ENCODE results near the gene CYP46A1. TPM values are rescaled to one million over a fixed set of nuclear protein-coding genes. Genes with fewer than 3 reads are reported as not detected.

The CYP46A1 gene
- total and polyA plus RNA-seq, 4 donors = 0.14 to 0.92 (median 0.48) TPM

DNA sequence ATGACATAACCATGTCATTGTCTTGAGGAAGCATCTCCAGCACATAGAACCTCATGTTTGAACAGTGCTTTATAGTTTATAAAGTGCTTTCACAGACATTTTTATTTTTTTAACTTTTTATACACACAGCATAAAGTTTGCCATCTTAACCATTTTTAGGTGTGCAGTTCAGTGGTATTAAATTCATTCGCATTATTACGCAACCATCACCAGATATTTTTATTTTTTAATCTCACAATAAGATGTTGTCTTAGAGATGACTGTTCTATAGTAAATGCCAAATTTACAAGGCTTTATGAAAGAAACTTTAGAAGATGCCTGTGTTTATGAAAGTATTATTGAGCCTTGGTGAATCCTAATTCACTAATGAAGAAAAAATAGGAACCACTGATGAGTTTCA, 19.9 kb downstream of the CYP46A1 start:
- WGBS = 98% methylated on average over 2 of the region's 2 CpGs
- Histone ChIP-seq H3K36me3 (ENCODE audit: control insufficient read depth in 4 of 4, insufficient read depth in 3 of 4, low read depth in 1 of 4, low read length in 3 of 4) (peaks cover 0 to 3% (median under 1%) of the 10 kb centered on the region in 4 donors), H3K4me3 (ENCODE audit: low read depth in 1 of 3, low read length in 3 of 3) (no peak overlapping the region), H3K9me3 (ENCODE audit: control insufficient read depth in 4 of 4, low read length in 3 of 4) (peaks cover 0 to 12% (median 8%) of the 10 kb centered on the region in 4 donors), H3K27me3 (ENCODE audit: control insufficient read depth in 4 of 4, insufficient read depth in 4 of 4, low read length in 3 of 4) (no peaks in the 10 kb centered on the region), H3K27ac (ENCODE audit: low read depth in 1 of 2, low read length in 2 of 2) (no peak overlapping the region), H3K4me1 (ENCODE audit: control insufficient read depth in 4 of 4, insufficient read depth in 4 of 4, low read length in 3 of 4) (no peaks in the 10 kb centered on the region), H3K9ac (ENCODE audit: low read depth in 1 of 2, low read length in 2 of 2) (no peak overlapping the region)
- no peak for DNase-seq (ENCODE audit: low spot score)
- TF ChIP-seq, protein P1, sequence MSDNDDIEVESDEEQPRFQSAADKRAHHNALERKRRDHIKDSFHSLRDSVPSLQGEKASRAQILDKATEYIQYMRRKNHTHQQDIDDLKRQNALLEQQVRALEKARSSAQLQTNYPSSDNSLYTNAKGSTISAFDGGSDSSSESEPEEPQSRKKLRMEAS (IDR thresholded peaks at IDR 0.05) = no peak
- TF ChIP-seq REST (IDR thresholded peaks at IDR 0.05) (no peak), FOXA2 (IDR thresholded peaks at IDR 0.05) (no peak), HNF4A (conservative IDR thresholded peaks at IDR 0.05) (no peak)
- TF ChIP-seq, protein P2, sequence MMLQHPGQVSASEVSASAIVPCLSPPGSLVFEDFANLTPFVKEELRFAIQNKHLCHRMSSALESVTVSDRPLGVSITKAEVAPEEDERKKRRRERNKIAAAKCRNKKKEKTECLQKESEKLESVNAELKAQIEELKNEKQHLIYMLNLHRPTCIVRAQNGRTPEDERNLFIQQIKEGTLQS (IDR thresholded peaks at IDR 0.05) = no peak

- WGBS = 81% methylated on average over 8 of the region's 8 CpGs
- TF ChIP-seq HNF4A (conservative IDR thresholded peaks at IDR 0.05) = no peak
- TF ChIP-seq, protein P3, sequence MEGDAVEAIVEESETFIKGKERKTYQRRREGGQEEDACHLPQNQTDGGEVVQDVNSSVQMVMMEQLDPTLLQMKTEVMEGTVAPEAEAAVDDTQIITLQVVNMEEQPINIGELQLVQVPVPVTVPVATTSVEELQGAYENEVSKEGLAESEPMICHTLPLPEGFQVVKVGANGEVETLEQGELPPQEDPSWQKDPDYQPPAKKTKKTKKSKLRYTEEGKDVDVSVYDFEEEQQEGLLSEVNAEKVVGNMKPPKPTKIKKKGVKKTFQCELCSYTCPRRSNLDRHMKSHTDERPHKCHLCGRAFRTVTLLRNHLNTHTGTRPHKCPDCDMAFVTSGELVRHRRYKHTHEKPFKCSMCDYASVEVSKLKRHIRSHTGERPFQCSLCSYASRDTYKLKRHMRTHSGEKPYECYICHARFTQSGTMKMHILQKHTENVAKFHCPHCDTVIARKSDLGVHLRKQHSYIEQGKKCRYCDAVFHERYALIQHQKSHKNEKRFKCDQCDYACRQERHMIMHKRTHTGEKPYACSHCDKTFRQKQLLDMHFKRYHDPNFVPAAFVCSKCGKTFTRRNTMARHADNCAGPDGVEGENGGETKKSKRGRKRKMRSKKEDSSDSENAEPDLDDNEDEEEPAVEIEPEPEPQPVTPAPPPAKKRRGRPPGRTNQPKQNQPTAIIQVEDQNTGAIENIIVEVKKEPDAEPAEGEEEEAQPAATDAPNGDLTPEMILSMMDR (IDR thresholded peaks at IDR 0.05; ENCODE audit: low read depth, low read length, missing input control) = no peak
- no peak for TF ChIP-seq NR2F2 (IDR thresholded peaks at IDR 0.05)
- no peak for TF ChIP-seq RXRA (IDR thresholded peaks at IDR 0.05)
- no peak for TF ChIP-seq REST (IDR thresholded peaks at IDR 0.05)
- TF ChIP-seq, protein P2 (IDR thresholded peaks at IDR 0.05) = no peak
- no peak for TF ChIP-seq TAF1 (conservative IDR thresholded peaks at IDR 0.05)
- no peak for TF ChIP-seq HNF4G (IDR thresholded peaks at IDR 0.05)
- no peak for TF ChIP-seq YY1 (IDR thresholded peaks at IDR 0.05)
- TF ChIP-seq FOXA2 (IDR thresholded peaks at IDR 0.05) = no peak
- TF ChIP-seq SP1 (IDR thresholded peaks at IDR 0.05) = no peak
- Histone ChIP-seq H3K4me1 (ENCODE audit: control insufficient read depth in 4 of 4, insufficient read depth in 4 of 4, low read length in 3 of 4) (no peaks in the 10 kb centered on the region), H3K9me3 (ENCODE audit: control insufficient read depth in 4 of 4, low read length in 3 of 4) (peaks cover 0 to 12% (median 8%) of the 10 kb centered on the region in 4 donors), H3K36me3 (ENCODE audit: control insufficient read depth in 4 of 4, insufficient read depth in 3 of 4, low read depth in 1 of 4, low read length in 3 of 4) (peaks cover 0 to 3% (median under 1%) of the 10 kb centered on the region in 4 donors), H3K27me3 (ENCODE audit: control insufficient read depth in 4 of 4, insufficient read depth in 4 of 4, low read length in 3 of 4) (no peaks in the 10 kb centered on the region), H3K27ac (ENCODE audit: low read depth in 1 of 2, low read length in 2 of 2) (no peak overlapping the region), H3K4me3 (ENCODE audit: low read depth in 1 of 3, low read length in 3 of 3) (no peak overlapping the region), H3K9ac (ENCODE audit: low read depth in 1 of 2, low read length in 2 of 2) (no peak overlapping the region)
- DNase-seq (ENCODE audit: low spot score) = no peak
Observed at GRCh38 chr14:99706107-99706900, 22.2 kb downstream of the CYP46A1 start.

Data from liver (tissue), 9 donors.